ENCODE measurements around the gene WSCD2. TPM values are rescaled to one million over a fixed set of nuclear protein-coding genes. Genes with fewer than 3 reads are reported as not detected.

Gene WSCD2
- total RNA-seq, 2 donors from 2014 or later, result 0.15 to 0.74 TPM

- H3K9me3 ChIP-seq, result no peaks in the 10 kb centered on the region
- TF ChIP-seq CTCF (IDR thresholded peaks at IDR 0.05), result no peak
- no peak overlapping the region for H3K27ac ChIP-seq
- no peaks in the 10 kb centered on the region for H3K4me1 ChIP-seq
- no peak overlapping the region for H3K9ac ChIP-seq (ENCODE audit: low read depth in 2 of 2, low read length in 2 of 2)
- no peak overlapping the region for H3K4me3 ChIP-seq
- intact Hi-C loops (cut with DNase I), result no loop called here
- DNase-seq, result no peak
- no peaks in the 10 kb centered on the region for H3K27me3 ChIP-seq
- no peaks in the 10 kb centered on the region for H3K36me3 ChIP-seq
These were observed 102.2 kb downstream of the WSCD2 start for GRCh38 chr12:108231109-108231905.

GRCh38 chr12:108231909-108232434, 102.9 kb downstream of the WSCD2 start:
- no peaks in the 10 kb centered on the region for H3K4me1 ChIP-seq
- intact Hi-C loops (cut with DNase I), result no loop called here
- H3K27me3 ChIP-seq, result no peaks in the 10 kb centered on the region

GRCh38 chr12:108232565-108232964, 103.5 kb downstream of the WSCD2 start:
- Histone ChIP-seq H3K36me3 (no peaks in the 10 kb centered on the region), H3K27ac (no peak overlapping the region), H3K9me3 (no peaks in the 10 kb centered on the region), H3K9ac (ENCODE audit: low read depth in 2 of 2, low read length in 2 of 2) (no peak overlapping the region), H3K27me3 (no peaks in the 10 kb centered on the region), H3K4me1 (no peaks in the 10 kb centered on the region), H3K4me3 (no peak overlapping the region)
- TF ChIP-seq CTCF (IDR thresholded peaks at IDR 0.05), result no peak
- intact Hi-C loops (cut with DNase I), result no loop called here
- DNase-seq, result no peak

More at GRCh38 chr12:108231909-108232434, 102.9 kb downstream of the WSCD2 start:
- TF ChIP-seq CTCF (IDR thresholded peaks at IDR 0.05), result no peak
- no peak overlapping the region for H3K27ac ChIP-seq
- no peaks in the 10 kb centered on the region for H3K9me3 ChIP-seq
- no peak overlapping the region for H3K4me3 ChIP-seq
- DNase-seq, result no peak
- no peak overlapping the region for H3K9ac ChIP-seq (ENCODE audit: low read depth in 2 of 2, low read length in 2 of 2)
- H3K36me3 ChIP-seq, result no peaks in the 10 kb centered on the region

GRCh38 chr12:108234158-108234557, 105.1 kb downstream of the WSCD2 start:
- no peak overlapping the region for H3K27ac ChIP-seq
- no peak for TF ChIP-seq CTCF (IDR thresholded peaks at IDR 0.05)
- no peak for DNase-seq
- H3K4me3 ChIP-seq, result no peak overlapping the region
- H3K9ac ChIP-seq (ENCODE audit: low read depth in 2 of 2, low read length in 2 of 2), result no peak overlapping the region
- H3K36me3 ChIP-seq, result no peaks in the 10 kb centered on the region
- intact Hi-C loops (cut with DNase I), result no loop called here
- no peaks in the 10 kb centered on the region for H3K27me3 ChIP-seq
- no peaks in the 10 kb centered on the region for H3K9me3 ChIP-seq
- H3K4me1 ChIP-seq, result no peaks in the 10 kb centered on the region

GRCh38 chr12:108235197-108235984, 106.3 kb downstream of the WSCD2 start:
- H3K36me3 ChIP-seq, result no peaks in the 10 kb centered on the region
- DNase-seq, result no peak
- no peak overlapping the region for H3K9ac ChIP-seq (ENCODE audit: low read depth in 2 of 2, low read length in 2 of 2)
- no peaks in the 10 kb centered on the region for H3K4me1 ChIP-seq
- intact Hi-C loops (cut with DNase I), result no loop called here
- no peak overlapping the region for H3K27ac ChIP-seq
- H3K4me3 ChIP-seq, result no peak overlapping the region
- no peaks in the 10 kb centered on the region for H3K9me3 ChIP-seq
- no peak for TF ChIP-seq CTCF (IDR thresholded peaks at IDR 0.05)
- no peaks in the 10 kb centered on the region for H3K27me3 ChIP-seq

Data from colonic mucosa (tissue), 4 donors.